HCT116 (cell line): ENCODE data around the gene SMC1B. TPM values are rescaled to one million over a fixed set of nuclear protein-coding genes. Genes with fewer than 3 reads are reported as not detected.

Experiments used
- ATAC-seq: fragments of 200-7000 bp; cut with Tn5 transposase; 2 replicates; pipeline ENCODE4 v1.9.1; 2020; ENCODE audit warnings: mild to moderate bottlenecking, moderate library complexity
- BruUV-seq: library from RNA; stranded (reverse); fragments of 400-500 nt; replicated peaks from 2 replicates; lab custom pipeline; 2021; lab: Mats Ljungman, UMichigan
- CTCF ChIA-PET: fragments of 300-600 bp; sonication (Branson Sonifier 250); formaldehyde crosslinking; loops from one replicate; lab custom pipeline; 2021; ENCODE audit warnings: antibody characterized with exemption; lab: Charles Lee
- POLR2A ChIA-PET: fragments of 300-600, 350-600 bp; sonication (Branson Sonifier 250); formaldehyde crosslinking; loops from one replicate; lab custom pipeline; 2021; ENCODE audit warnings: antibody characterized with exemption; lab: Charles Lee
- RAD21 ChIA-PET, 2 experiments: fragments of 300-600 bp; sonication (Branson Sonifier 250); formaldehyde crosslinking; loops; one replicate each; lab custom pipeline; 2023; ENCODE audit warnings: low total read pairs in 2 of 2; ENCODE audit not compliant: uncharacterized antibody in 2 of 2, unreplicated experiment in 2 of 2, low non-redundant PET in 1 of 2; lab: Charles Lee
- DNase-seq: peaks from one replicate; pipeline ENCODE4 v3.0.0-alpha.2; 2010; ENCODE audit warnings: low read depth, low spot score
- H2AFZ ChIP-seq: fragments of 200-600 bp; shearing (Covaris generic), sonication (generic); 2 replicates; pipeline ENCODE4 v1.6.1; 2017; ENCODE audit warnings: low read depth, mixed run types, mixed read lengths, antibody characterized with exemption, low read length; ENCODE audit not compliant: poor library complexity, severe bottlenecking
- H3K27ac ChIP-seq: 2 replicates; pipeline ENCODE4 v1.5.1; 2012; ENCODE audit warnings: low read depth, low read length
- H3K27me3 ChIP-seq: fragments of 200-600 bp; sonication (generic); 2 replicates; pipeline ENCODE4 v1.6.1; 2016; ENCODE audit warnings: mixed run types, low read length, mixed read lengths; ENCODE audit not compliant: insufficient read depth
- H3K36me3 ChIP-seq, 2 experiments: fragments of 200-500 bp in 1 of 2; fragments of 200-600 bp in 1 of 2; sonication (Bioruptor generic) in 1 of 2; sonication (generic) in 1 of 2; 2 replicates each; pipeline versions ENCODE4 v1.5.1 to v1.6.1; 2014 to 2016; ENCODE audit warnings: low read length in 2 of 2, inconsistent platforms in 1 of 2, mixed read lengths in 1 of 2, mixed run types in 1 of 2; ENCODE audit not compliant: insufficient read depth in 2 of 2, control insufficient read depth in 1 of 2
- H3K4me1 ChIP-seq, 2 experiments: fragments of 200-600 bp in 1 of 2; sonication (generic) in 1 of 2; 2 replicates each; pipeline versions ENCODE4 v1.5.1 to v1.6.1; 2012 to 2017; ENCODE audit warnings: low read length in 2 of 2, inconsistent platforms in 1 of 2, mild to moderate bottlenecking in 1 of 2, mixed read lengths in 1 of 2, mixed run types in 1 of 2, moderate library complexity in 1 of 2; ENCODE audit not compliant: insufficient read depth in 2 of 2, control insufficient read depth in 1 of 2
- H3K4me2 ChIP-seq: fragments of 200-600 bp; sonication (generic); 2 replicates; pipeline ENCODE4 v1.6.1; 2017; ENCODE audit warnings: mixed run types, low read length, mixed read lengths
- H3K4me3 ChIP-seq, 2 experiments: fragments of 200-600 bp in 1 of 2; sonication (generic) in 1 of 2; replicated peaks in 1 of 2; 2 replicates each; pipeline ENCODE4 v1.5.1; 2011 to 2016; ENCODE audit warnings: low read length in 2 of 2, control low read depth in 1 of 2, low read depth in 1 of 2, mild to moderate bottlenecking in 1 of 2, mixed read lengths in 1 of 2, mixed run types in 1 of 2
- H3K79me2 ChIP-seq: fragments of 200-600 bp; sonication (generic); 2 replicates; pipeline ENCODE4 v1.6.1; 2017; ENCODE audit warnings: mild to moderate bottlenecking, mixed run types, low read length, moderate library complexity, mixed read lengths; ENCODE audit not compliant: insufficient read depth
- H3K9ac ChIP-seq: fragments of 200-600 bp; sonication (generic); 2 replicates; pipeline ENCODE4 v1.6.1; 2016; ENCODE audit warnings: low read length, mixed read lengths
- H3K9me2 ChIP-seq: fragments of 200-600 bp; sonication (generic), shearing (Covaris generic); 2 replicates; pipeline ENCODE4 v1.6.1; 2017; ENCODE audit warnings: mixed run types, mild to moderate bottlenecking, moderate library complexity; ENCODE audit not compliant: insufficient read depth
- H3K9me3 ChIP-seq, 2 experiments: fragments of 200-500 bp in 1 of 2; fragments of 200-600 bp in 1 of 2; sonication (Bioruptor generic) in 1 of 2; sonication (generic) in 1 of 2; 2 replicates each; pipeline ENCODE4 v1.6.1; 2014 to 2017; ENCODE audit warnings: low read length in 2 of 2, mixed read lengths in 2 of 2, inconsistent platforms in 1 of 2, low read depth in 1 of 2, mild to moderate bottlenecking in 1 of 2, mixed run types in 1 of 2, moderate library complexity in 1 of 2; ENCODE audit not compliant: control insufficient read depth in 1 of 2, insufficient read depth in 1 of 2
- H4K20me1 ChIP-seq: fragments of 200-600 bp; sonication (generic), shearing (Covaris generic); 2 replicates; pipeline ENCODE4 v1.6.1; 2017; ENCODE audit warnings: mixed run types, mild to moderate bottlenecking, moderate library complexity; ENCODE audit not compliant: insufficient read depth
- ATF3 ChIP-seq: IDR thresholded peaks from 2 replicates; pipeline ENCODE4 v1.6.1; 2012
- CBX3 ChIP-seq: IDR thresholded peaks from 2 replicates; pipeline ENCODE4 v1.6.1; 2012; ENCODE audit warnings: low read depth
- EGR1 ChIP-seq: IDR thresholded peaks from 2 replicates; pipeline ENCODE4 v1.6.1; 2012; ENCODE audit warnings: low read depth
- ELF1 ChIP-seq: IDR thresholded peaks from 2 replicates; pipeline ENCODE4 v1.6.1; 2012; ENCODE audit warnings: low read depth, borderline replicate concordance
- EZH2 ChIP-seq: fragments of 200-600 bp; sonication (generic); IDR thresholded peaks from 2 replicates; pipeline ENCODE4 v1.6.1; 2017; ENCODE audit warnings: antibody characterized with exemption, mixed run types
- EZH2phosphoT487 ChIP-seq: fragments of 200-600 bp; IDR thresholded peaks from 2 replicates; pipeline ENCODE4 v1.6.1; 2018; ENCODE audit warnings: antibody characterized with exemption, borderline replicate concordance
- FOSL1 ChIP-seq: IDR thresholded peaks from 2 replicates; pipeline ENCODE4 v1.6.1; 2012; ENCODE audit warnings: low read depth
- JUND ChIP-seq: IDR thresholded peaks from 2 replicates; pipeline ENCODE4 v1.6.1; 2012
- POLR2A ChIP-seq: IDR thresholded peaks from 2 replicates; pipeline ENCODE4 v1.7.0; 2011; ENCODE audit warnings: borderline replicate concordance; ENCODE audit not compliant: insufficient read depth, insufficient read length; ENCODE audit errors: extremely low read depth
- POLR2AphosphoS5 ChIP-seq: IDR thresholded peaks from 2 replicates; pipeline ENCODE4 v1.6.1; 2011; ENCODE audit warnings: mild to moderate bottlenecking, low read depth, low read length, moderate library complexity
- RAD21 ChIP-seq: IDR thresholded peaks from 2 replicates; pipeline ENCODE4 v1.6.1; 2012; ENCODE audit warnings: low read depth, mild to moderate bottlenecking
- SP1 ChIP-seq: IDR thresholded peaks from 2 replicates; pipeline ENCODE4 v1.6.1; 2012; ENCODE audit warnings: low read depth
- SRF ChIP-seq: IDR thresholded peaks from 2 replicates; pipeline ENCODE4 v1.6.1; 2012; ENCODE audit warnings: low read depth
- TCF7L2 ChIP-seq: IDR thresholded peaks from 2 replicates; pipeline ENCODE4 v1.7.0; 2011; ENCODE audit warnings: borderline replicate concordance, inconsistent platforms; ENCODE audit not compliant: insufficient read depth, insufficient read length; ENCODE audit errors: extremely low read depth
- ZFX ChIP-seq: fragments of 450-650 bp; IDR thresholded peaks from 2 replicates; pipeline ENCODE4 v1.6.1; 2017
- ZNF274 ChIP-seq: fragments of 200-500 bp; sonication (Bioruptor generic); IDR thresholded peaks from 2 replicates; pipeline ENCODE4 v1.6.1; 2014; ENCODE audit warnings: mild to moderate bottlenecking, low read depth, low read length, inconsistent platforms
- intact Hi-C: fragments of 100-400 bp; cut with micrococcal nuclease; formaldehyde crosslinking; loops from 2 replicates; pipeline ENCODE4 v1.10.0; 2022
- total RNA-seq: library from RNA; stranded (reverse); gene quantifications from one replicate; pipeline ENCODE4 v1.2.1, GENCODE V29; 2021; ENCODE audit not compliant: unreplicated experiment
- TF ChIP-seq, protein P1 (sequence below), 3 experiments: fragments of 200-600 bp in 1 of 3; sonication (generic) in 1 of 3; IDR thresholded peaks in 2 of 3; conservative IDR thresholded peaks in 1 of 3; 2 replicates each; pipeline ENCODE4 v1.5.1; 2012 to 2017; ENCODE audit warnings: low read depth in 2 of 3, low read length in 2 of 3, antibody characterized with exemption in 1 of 3, borderline replicate concordance in 1 of 3, control low read depth in 1 of 3, mild to moderate bottlenecking in 1 of 3, mixed read lengths in 1 of 3, mixed run types in 1 of 3, moderate library complexity in 1 of 3; ENCODE audit not compliant: insufficient read depth in 1 of 3
- TF ChIP-seq, protein P2 (sequence below): IDR thresholded peaks from 2 replicates; pipeline ENCODE4 v1.6.1; 2012; ENCODE audit warnings: low read depth

SMC1B gene
- total RNA-seq, 1 experiment from 2014 or later, result not detected

DNA sequence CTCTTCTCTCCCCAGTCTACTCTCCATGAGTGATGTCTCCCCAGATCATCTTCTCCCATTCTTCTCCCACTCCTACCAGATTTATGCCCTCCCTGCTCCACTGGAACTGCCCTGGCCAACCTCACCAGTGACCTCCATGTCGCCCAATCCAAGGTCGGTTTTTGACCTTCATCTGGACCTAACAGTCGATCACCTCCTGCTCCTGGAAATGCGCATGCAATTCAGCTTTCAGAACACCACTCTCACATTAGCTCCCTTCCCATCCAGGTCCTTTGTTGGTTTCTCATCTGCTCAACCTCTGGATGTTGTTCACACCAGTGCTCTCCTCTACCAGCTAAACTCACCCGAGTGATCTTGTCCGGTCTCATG is 5.4 kb upstream of the SMC1B start:
- no peaks in the 10 kb centered on the region for H3K27me3 ChIP-seq
- no peak overlapping the region for H3K9ac ChIP-seq
- ChIA-PET POLR2A (no interaction called here), CTCF (no interaction called here), RAD21 (no interaction called here)
- H2AFZ ChIP-seq, result no peak overlapping the region
- no peaks in the 10 kb centered on the region for H4K20me1 ChIP-seq
- intact Hi-C loops, result no loop called here
- no peaks in the 10 kb centered on the region for H3K79me2 ChIP-seq
- no peaks in the 10 kb centered on the region for H3K9me3 ChIP-seq
- no peak overlapping the region for H3K4me3 ChIP-seq
- ATAC-seq, result no peak
- no peak overlapping the region for H3K27ac ChIP-seq
- no peaks in the 10 kb centered on the region for H3K9me2 ChIP-seq
- no peaks in the 10 kb centered on the region; a peak in 1 of 4 replicates for H3K36me3 ChIP-seq
- peaks cover 5% of the 10 kb centered on the region in 2 experiments; a peak in 3 of 4 replicates for H3K4me1 ChIP-seq
- no TSS peak for BruUV-seq
- DNase-seq, result no peak
- no peak overlapping the region for H3K4me2 ChIP-seq
- TF ChIP-seq FOSL1 (no peak), SRF (no peak), EZH2 (no peak), RAD21 (no peak), SP1 (no peak), EGR1 (no peak), EZH2phosphoT487 (no peak), TCF7L2 (no peak), ZNF274 (no peak), ZFX (no peak), CBX3 (no peak), POLR2A (no peak), ATF3 (no peak), ELF1 (no peak), POLR2AphosphoS5 (no peak), JUND (no peak)
- TF ChIP-seq, protein P1, sequence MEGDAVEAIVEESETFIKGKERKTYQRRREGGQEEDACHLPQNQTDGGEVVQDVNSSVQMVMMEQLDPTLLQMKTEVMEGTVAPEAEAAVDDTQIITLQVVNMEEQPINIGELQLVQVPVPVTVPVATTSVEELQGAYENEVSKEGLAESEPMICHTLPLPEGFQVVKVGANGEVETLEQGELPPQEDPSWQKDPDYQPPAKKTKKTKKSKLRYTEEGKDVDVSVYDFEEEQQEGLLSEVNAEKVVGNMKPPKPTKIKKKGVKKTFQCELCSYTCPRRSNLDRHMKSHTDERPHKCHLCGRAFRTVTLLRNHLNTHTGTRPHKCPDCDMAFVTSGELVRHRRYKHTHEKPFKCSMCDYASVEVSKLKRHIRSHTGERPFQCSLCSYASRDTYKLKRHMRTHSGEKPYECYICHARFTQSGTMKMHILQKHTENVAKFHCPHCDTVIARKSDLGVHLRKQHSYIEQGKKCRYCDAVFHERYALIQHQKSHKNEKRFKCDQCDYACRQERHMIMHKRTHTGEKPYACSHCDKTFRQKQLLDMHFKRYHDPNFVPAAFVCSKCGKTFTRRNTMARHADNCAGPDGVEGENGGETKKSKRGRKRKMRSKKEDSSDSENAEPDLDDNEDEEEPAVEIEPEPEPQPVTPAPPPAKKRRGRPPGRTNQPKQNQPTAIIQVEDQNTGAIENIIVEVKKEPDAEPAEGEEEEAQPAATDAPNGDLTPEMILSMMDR (IDR thresholded peaks at IDR 0.05 in 2 of 3, conservative IDR thresholded peaks at IDR 0.05 in 1 of 3; ENCODE audit: borderline replicate concordance in 1 of 3, insufficient read depth in 1 of 3, low read depth in 2 of 3, low read length in 2 of 3), result no peak
- TF ChIP-seq, protein P2, sequence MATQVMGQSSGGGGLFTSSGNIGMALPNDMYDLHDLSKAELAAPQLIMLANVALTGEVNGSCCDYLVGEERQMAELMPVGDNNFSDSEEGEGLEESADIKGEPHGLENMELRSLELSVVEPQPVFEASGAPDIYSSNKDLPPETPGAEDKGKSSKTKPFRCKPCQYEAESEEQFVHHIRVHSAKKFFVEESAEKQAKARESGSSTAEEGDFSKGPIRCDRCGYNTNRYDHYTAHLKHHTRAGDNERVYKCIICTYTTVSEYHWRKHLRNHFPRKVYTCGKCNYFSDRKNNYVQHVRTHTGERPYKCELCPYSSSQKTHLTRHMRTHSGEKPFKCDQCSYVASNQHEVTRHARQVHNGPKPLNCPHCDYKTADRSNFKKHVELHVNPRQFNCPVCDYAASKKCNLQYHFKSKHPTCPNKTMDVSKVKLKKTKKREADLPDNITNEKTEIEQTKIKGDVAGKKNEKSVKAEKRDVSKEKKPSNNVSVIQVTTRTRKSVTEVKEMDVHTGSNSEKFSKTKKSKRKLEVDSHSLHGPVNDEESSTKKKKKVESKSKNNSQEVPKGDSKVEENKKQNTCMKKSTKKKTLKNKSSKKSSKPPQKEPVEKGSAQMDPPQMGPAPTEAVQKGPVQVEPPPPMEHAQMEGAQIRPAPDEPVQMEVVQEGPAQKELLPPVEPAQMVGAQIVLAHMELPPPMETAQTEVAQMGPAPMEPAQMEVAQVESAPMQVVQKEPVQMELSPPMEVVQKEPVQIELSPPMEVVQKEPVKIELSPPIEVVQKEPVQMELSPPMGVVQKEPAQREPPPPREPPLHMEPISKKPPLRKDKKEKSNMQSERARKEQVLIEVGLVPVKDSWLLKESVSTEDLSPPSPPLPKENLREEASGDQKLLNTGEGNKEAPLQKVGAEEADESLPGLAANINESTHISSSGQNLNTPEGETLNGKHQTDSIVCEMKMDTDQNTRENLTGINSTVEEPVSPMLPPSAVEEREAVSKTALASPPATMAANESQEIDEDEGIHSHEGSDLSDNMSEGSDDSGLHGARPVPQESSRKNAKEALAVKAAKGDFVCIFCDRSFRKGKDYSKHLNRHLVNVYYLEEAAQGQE, result no peak
